CD4-positive, alpha-beta T cell treated with Interleukin-17A for 4 hours (primary cell): ENCODE data around the gene BMPR1B.
"Not testable (repeated sequence)": the region's sequence is repeated elsewhere in the genome, so short reads cannot be mapped to it uniquely, and the experiment has no call there.

Source experiments
- DNase-seq: peaks from one replicate; pipeline ENCODE4 v3.0.0-alpha.2; 2020; ENCODE audit warnings: mixed read lengths

The BMPR1B gene

DNA sequence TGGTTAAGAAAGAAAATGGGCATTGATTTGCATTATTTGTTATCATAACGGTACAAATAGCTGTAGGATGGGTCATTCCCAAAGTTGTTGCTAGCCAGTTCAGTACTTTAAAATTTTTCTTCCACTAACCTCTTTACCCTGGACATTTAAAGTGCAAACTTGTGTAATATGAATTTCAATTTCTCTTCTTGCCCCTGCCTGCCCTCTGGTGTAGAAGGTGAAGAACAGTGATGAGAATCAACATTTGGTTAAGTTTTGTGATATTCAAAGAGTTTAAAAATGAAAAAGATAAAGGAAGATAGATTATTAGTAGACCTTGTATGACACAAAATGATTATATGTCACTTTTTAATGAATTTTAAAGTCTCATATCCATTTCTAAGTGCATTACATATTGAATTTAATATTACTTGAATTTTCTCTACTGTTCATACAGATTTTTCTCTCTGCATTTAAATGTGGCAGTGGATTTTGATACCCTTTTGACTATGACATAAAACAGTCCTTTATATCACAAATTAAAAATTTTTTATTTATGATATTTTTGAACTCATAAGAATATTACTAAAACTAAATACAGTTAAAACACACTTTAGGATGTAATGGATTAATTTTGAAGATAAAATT, 337.7 kb downstream of the BMPR1B start:
- DNase-seq, result no peak

- DNase-seq, result no peak
Observed at GRCh38 chr4:95102162-95102790, 344.5 kb downstream of the BMPR1B start.

DNA sequence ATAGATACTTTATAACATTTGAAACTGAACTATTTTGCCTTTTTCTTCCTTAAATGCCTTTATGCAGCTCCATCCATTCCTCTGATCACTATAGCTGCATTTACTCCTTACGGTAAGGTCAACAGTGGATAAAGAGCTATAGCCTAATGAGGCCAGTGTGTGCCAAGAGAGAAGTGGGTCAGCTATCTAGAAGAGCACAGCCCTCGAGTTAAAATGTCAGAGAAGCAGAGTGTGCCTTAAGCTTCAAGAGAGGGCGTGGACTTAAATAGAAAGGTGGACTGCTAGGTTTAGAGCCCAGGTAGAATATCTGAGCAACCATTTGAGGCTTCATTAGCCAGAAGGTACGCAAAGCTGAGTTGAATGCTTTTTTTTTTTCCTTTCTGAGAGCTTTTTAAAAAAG, 347.4 kb downstream of the BMPR1B start:
- no peak for DNase-seq

DNA sequence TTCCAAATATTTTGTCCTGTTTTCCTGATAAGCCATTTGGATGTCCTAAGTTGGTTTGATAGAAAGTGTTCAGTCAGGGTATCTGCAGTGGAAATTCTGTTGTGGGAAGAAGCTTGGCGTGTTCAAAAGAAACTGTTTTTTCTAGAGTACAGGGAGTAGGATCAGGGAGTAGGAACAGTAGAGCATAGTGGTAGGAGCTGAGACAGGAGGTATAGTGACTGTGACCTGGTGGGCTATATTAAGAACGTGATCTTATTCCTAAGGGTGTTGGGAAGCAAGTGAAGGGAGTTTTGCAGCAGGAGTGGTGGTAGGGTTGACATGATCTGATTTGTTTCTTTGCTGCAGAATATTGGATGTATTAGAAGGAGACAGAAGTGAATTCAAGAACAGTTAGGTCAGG, 348.2 kb downstream of the BMPR1B start:
- no peak for DNase-seq

GRCh38 chr4:95106408-95106928, 348.7 kb downstream of the BMPR1B start:
- no peak for DNase-seq

GRCh38 chr4:95107004-95107403, 349.2 kb downstream of the BMPR1B start:
- DNase-seq, result no peak

- no peak for DNase-seq
Observed at GRCh38 chr4:95107635-95108034, 349.9 kb downstream of the BMPR1B start.

- DNase-seq, result no peak
Observed at GRCh38 chr4:95108883-95109421, 351.2 kb downstream of the BMPR1B start.

DNA sequence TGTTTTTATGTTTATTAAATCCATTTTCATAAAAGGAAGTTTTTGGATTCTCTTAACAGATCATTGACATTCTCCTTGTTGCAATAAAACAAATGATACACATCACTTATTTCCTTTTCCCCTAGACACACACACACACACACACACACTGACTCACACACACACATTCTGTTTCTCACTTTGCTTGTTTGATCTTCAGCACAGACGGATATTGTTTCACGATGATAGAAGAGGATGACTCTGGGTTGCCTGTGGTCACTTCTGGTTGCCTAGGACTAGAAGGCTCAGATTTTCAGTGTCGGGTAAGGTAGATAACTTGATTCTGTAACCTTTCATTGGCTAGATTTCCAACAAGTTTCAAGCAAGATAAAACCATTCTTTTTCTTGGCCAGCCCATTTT, 356.8 kb downstream of the BMPR1B start:
- no peak for DNase-seq

DNA sequence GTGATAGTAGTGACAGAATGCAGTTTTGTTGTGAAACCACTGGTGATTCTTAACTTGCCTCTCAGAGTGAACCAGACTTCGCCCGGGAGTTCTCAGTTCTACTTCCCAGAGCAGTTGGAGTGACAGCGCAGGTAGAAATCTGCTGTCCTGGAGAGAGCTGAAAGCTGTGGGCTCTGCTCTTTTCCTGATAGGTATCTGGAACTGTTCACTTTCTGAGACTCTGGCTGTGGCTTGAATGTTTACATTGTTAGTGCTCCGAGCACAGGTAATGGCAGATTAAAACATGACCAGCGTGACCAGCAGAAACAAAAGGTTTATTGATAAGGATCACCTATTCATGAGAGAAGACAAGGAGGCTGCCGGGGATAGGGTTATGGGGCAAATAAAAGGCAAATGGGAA, 360.7 kb downstream of the BMPR1B start:
- DNase-seq, result no peak

GRCh38 chr4:95120456-95120855, 362.7 kb downstream of the BMPR1B start:
- DNase-seq, result no peak

DNA sequence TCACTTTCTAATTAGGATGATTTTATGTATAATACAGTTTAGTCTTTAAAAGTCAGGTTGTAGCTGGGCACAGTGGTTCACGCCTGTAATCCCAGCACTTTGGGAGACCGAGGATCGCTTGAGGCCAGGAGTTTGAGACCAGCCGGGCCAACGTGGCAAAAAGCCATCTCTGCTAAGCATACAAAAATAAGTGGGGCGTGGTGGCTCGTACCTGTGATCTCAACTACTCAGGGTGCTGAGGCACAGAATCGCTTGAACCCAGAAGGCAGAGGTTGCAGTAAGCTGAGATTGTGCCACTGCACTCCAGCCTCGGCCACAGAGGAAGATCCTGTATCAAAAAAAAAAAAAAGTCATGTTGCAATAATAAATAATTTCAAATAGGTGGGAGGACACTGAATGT, 364.2 kb downstream of the BMPR1B start:
- no peak for DNase-seq

DNA sequence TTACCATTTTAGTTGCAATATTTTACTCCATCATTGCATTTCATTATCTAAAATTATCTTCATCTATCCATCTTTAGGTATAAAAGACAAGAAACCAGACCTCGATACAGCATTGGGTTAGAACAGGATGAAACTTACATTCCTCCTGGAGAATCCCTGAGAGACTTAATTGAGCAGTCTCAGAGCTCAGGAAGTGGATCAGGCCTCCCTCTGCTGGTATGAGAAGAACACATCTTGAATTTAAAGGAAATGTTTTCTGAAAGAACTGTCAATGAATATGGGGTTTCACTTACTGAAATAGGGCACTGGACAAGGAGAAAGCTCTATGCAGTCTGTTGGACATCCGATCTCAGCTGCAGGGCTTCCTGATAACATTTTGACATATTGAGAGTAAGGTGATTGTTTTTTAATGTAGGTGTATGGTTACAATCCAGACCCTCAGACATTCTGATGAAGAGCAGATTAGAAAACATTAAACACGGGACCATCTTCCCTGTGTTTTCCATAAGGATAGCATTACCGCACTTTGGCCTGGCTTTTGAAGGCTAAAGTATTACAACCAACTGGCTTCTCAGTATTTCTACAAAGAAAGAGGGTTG, 367.2 kb downstream of the BMPR1B start:
- no peak for DNase-seq

DNA sequence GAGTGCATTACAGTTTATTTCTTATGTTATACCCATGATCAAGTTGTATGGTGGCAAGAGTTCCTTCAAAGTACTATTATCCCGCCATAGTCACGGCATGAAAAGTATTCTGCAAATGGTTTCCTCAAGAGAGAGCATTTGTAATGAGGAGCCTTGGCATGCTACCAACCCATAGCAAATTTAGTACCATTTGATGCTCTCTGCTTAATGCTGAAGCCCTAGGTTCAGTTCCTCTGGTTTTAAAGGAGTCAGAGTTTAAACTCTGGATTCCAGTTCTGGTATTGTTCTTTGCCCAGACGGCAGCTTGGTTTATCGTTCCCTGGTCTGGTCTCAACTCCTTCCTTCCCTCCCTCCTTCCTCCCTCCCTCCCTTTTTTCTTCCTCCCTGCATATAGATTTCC, 371.3 kb downstream of the BMPR1B start:
- no peak for DNase-seq

GRCh38 chr4:95129821-95130311, 372.1 kb downstream of the BMPR1B start:
- DNase-seq, result no peak

- not testable (repeated sequence) for DNase-seq
Observed at GRCh38 chr4:95134016-95134415, 376.3 kb downstream of the BMPR1B start.

GRCh38 chr4:95139424-95139823, 381.7 kb downstream of the BMPR1B start:
- not testable (repeated sequence) for DNase-seq

GRCh38 chr4:95141361-95141760, 383.6 kb downstream of the BMPR1B start:
- no peak for DNase-seq

GRCh38 chr4:95142932-95143331, 385.2 kb downstream of the BMPR1B start:
- no peak for DNase-seq

GRCh38 chr4:95151255-95151654, 393.5 kb downstream of the BMPR1B start:
- DNase-seq, result no peak

DNA sequence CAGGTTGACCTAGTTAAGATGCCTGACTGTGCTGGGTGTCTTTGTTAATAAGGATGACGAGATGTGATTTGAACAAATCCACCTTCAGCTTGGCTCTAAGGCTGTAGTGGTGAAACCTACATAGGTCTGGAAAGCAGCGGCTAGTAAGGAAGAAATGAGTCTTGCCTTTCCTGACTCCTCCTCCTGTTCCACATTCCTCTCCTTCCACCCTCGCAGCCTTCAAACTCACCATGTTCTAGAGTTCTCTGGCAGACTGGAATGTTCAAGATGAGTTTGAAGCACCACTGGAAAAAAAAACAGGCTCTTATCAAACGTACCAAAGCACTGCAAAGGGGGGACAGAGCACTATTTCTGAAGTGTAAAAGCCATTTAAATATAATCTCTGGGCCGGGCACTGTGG, 395.4 kb downstream of the BMPR1B start:
- no peak for DNase-seq

DNA sequence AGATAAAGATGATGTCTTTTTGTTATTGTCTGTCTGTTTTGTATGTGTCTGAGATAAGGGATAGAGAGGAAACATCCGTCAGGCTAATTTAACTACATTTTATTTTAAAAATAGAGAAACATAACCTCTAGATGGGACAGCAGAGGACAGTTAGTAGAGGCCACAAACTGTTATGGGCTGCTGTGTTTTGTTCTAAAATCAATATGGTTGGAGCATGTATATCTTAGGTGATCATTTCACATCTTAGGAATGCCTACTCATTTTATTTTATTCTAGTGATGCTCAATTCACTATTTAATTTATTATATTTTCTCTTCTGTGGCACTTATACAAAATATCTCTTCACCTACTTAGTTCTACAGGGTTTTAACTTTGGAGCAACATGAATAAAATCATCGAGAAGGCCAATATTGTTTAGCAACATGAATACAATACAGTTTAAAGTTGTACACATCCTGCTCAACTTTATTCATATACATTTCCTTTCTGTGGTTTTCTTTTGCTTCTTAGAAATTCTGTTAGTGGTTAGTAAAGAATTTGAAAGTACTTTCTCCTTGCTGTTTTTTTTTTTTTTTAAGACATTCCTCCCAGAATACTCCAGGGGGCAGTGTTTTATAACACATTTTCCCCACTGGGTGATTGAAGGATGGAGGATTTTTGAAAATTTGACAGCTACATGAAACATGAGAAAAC, 398.1 kb downstream of the BMPR1B start:
- no peak for DNase-seq

GRCh38 chr4:95156452-95156765, 398.7 kb downstream of the BMPR1B start:
- DNase-seq, result no peak
